ENCODE measurements around the gene C3orf22.

Gene C3orf22

GRCh38 chr3:126527455-126528211 is 31.1 kb downstream of the C3orf22 start:
- no peak for DNase-seq (ENCODE audit: low read depth in 3 of 3)

- no peak for DNase-seq (ENCODE audit: low read depth in 3 of 3)
Observed at GRCh38 chr3:126527006-126527405, 31.7 kb downstream of the C3orf22 start.

- DNase-seq (ENCODE audit: low read depth in 3 of 3), result no peak
Observed at GRCh38 chr3:126526668-126527005, 32.1 kb downstream of the C3orf22 start.

- no peak for DNase-seq (ENCODE audit: low read depth in 3 of 3)
Observed at GRCh38 chr3:126525853-126526667, 32.7 kb downstream of the C3orf22 start.

- no peak for DNase-seq (ENCODE audit: low read depth in 3 of 3)
Observed at GRCh38 chr3:126525091-126525852, 33.5 kb downstream of the C3orf22 start.

- no peak for DNase-seq (ENCODE audit: low read depth in 3 of 3)
Observed at GRCh38 chr3:126524429-126524988, 34.2 kb downstream of the C3orf22 start.

GRCh38 chr3:126523745-126524428 is 34.8 kb downstream of the C3orf22 start, which contains the start of gene CHST13:
Gene CHST13 (plus strand): TSS chr3:126524155. CDS start chr3:126524333, 178 bp downstream.
- no peak for DNase-seq (ENCODE audit: low read depth in 3 of 3)

- peak in 2 of 3 experiments; percentile 6 to 12 for DNase-seq (ENCODE audit: low read depth in 3 of 3)
Observed at GRCh38 chr3:126522363-126522788, 36.4 kb downstream of the C3orf22 start.

- no peak for DNase-seq (ENCODE audit: low read depth in 3 of 3)
Observed at GRCh38 chr3:126521122-126521891, 37.4 kb downstream of the C3orf22 start.

- DNase-seq (ENCODE audit: low read depth in 3 of 3), result no peak
Observed at GRCh38 chr3:126519506-126520455, 39.0 kb downstream of the C3orf22 start.

- no peak for DNase-seq (ENCODE audit: low read depth in 3 of 3)
Observed at GRCh38 chr3:126518779-126519177, 40.0 kb downstream of the C3orf22 start.

- DNase-seq (ENCODE audit: low read depth in 3 of 3), result no peak
Observed at GRCh38 chr3:126517986-126518778, 40.5 kb downstream of the C3orf22 start.

- no peak for DNase-seq (ENCODE audit: low read depth in 3 of 3)
Observed at GRCh38 chr3:126517291-126517951, 41.3 kb downstream of the C3orf22 start, which contains the start of gene UROC1. Gene UROC1 (minus strand): TSS chr3:126517773. CDS start chr3:126517719, 54 bp downstream.

- DNase-seq (ENCODE audit: low read depth in 3 of 3), result no peak
Observed at GRCh38 chr3:126516936-126517290, 41.8 kb downstream of the C3orf22 start.

- DNase-seq (ENCODE audit: low read depth in 3 of 3), result no peak
Observed at GRCh38 chr3:126516152-126516935, 42.4 kb downstream of the C3orf22 start.

- DNase-seq (ENCODE audit: low read depth in 3 of 3), result no peak
Observed at GRCh38 chr3:126515066-126515706, 43.5 kb downstream of the C3orf22 start.

- DNase-seq (ENCODE audit: low read depth in 3 of 3), result no peak
Observed at GRCh38 chr3:126514161-126514560, 44.6 kb downstream of the C3orf22 start.

Measured in stimulated activated CD4-positive, alpha-beta T cell treated with anti-CD3 and anti-CD28 coated beads, TNF-alpha, amount 100 ng/mL, for 4 hours (primary cell).